SU-DHL-6 (cell line): ENCODE results near the gene DPH2.

Experiments used
- H2AFZ ChIP-seq: fragments of 200-600 bp; sonication (generic); 2 replicates; pipeline ENCODE4 v1.6.1; 2014; ENCODE audit warnings: low read depth, mild to moderate bottlenecking, moderate library complexity, mixed read lengths, antibody characterized with exemption, low read length; ENCODE audit not compliant: severe bottlenecking
- H3F3A ChIP-seq: fragments of 200-600 bp; shearing (Covaris generic); 2 replicates; pipeline ENCODE4 v1.6.0; 2016; ENCODE audit warnings: antibody characterized with exemption, mild to moderate bottlenecking; ENCODE audit not compliant: insufficient read depth
- H3K27ac ChIP-seq: fragments of 200-600 bp; sonication (generic); 2 replicates; pipeline ENCODE4 v1.5.1; 2016; ENCODE audit warnings: low read depth, mild to moderate bottlenecking, low read length, moderate library complexity, mixed read lengths
- H3K27me3 ChIP-seq: fragments of 200-600 bp; sonication (generic), shearing (Covaris generic); 2 replicates; pipeline ENCODE4 v1.6.0; 2014; ENCODE audit warnings: mild to moderate bottlenecking, low read length
- H3K36me3 ChIP-seq: fragments of 200-600 bp; sonication (generic); 2 replicates; pipeline ENCODE4 v1.6.1; 2014; ENCODE audit warnings: mild to moderate bottlenecking, low read length, mixed read lengths
- H3K4me2 ChIP-seq: fragments of 300-600, 200-600 bp; shearing (Covaris generic), sonication (generic); 2 replicates; pipeline ENCODE4 v1.6.0; 2014; ENCODE audit warnings: low read length, low read depth, mild to moderate bottlenecking; ENCODE audit not compliant: poor library complexity, severe bottlenecking
- H3K4me3 ChIP-seq: fragments of 200-600 bp; sonication (generic); 2 replicates; pipeline ENCODE4 v1.5.1; 2014; ENCODE audit warnings: antibody characterized with exemption, low read length, mild to moderate bottlenecking, mixed read lengths; ENCODE audit not compliant: insufficient read depth, poor library complexity, severe bottlenecking
- H3K79me2 ChIP-seq: fragments of 200-600 bp; sonication (generic); 2 replicates; pipeline ENCODE4 v1.6.1; 2014; ENCODE audit warnings: mild to moderate bottlenecking, low read length, moderate library complexity; ENCODE audit not compliant: insufficient read depth
- H3K9ac ChIP-seq: fragments of 200-600 bp; sonication (generic); 2 replicates; pipeline ENCODE4 v1.7.0; 2014; ENCODE audit warnings: mild to moderate bottlenecking, low read length
- H3K9me2 ChIP-seq: fragments of 200-600 bp; sonication (generic); replicated peaks from 2 replicates; pipeline ENCODE4 v1.6.1; 2014; ENCODE audit warnings: low read length; ENCODE audit not compliant: insufficient read depth
- H3K9me3 ChIP-seq: fragments of 200-600 bp; sonication (generic); 2 replicates; pipeline ENCODE4 v1.6.1; 2014; ENCODE audit warnings: low read length, mixed read lengths; ENCODE audit not compliant: insufficient read depth
- H4K20me1 ChIP-seq: fragments of 200-600 bp; sonication (generic); 2 replicates; pipeline ENCODE4 v1.6.1; 2014; ENCODE audit warnings: low read depth, mild to moderate bottlenecking, antibody characterized with exemption, low read length, moderate library complexity, mixed read lengths
- CTCF ChIP-seq: fragments of 200-600 bp; sonication (generic); IDR thresholded peaks from one replicate; pipeline ENCODE4 v1.5.1; 2017; ENCODE audit warnings: antibody characterized with exemption, mild to moderate bottlenecking, low read length, moderate library complexity; ENCODE audit not compliant: insufficient read depth, poor library complexity, severe bottlenecking
- EZH2phosphoT487 ChIP-seq: fragments of 200-600 bp; sonication (generic), shearing (Covaris generic); conservative IDR thresholded peaks from 2 replicates; pipeline ENCODE4 v1.6.1; 2018; ENCODE audit warnings: mild to moderate bottlenecking, antibody characterized with exemption, low read length, moderate library complexity, mixed read lengths

The DPH2 gene

GRCh38 chr1:43952731-43953346 lies 17.0 kb upstream of the DPH2 start:
- no peak overlapping the region for H3K4me3 ChIP-seq
- H3K9ac ChIP-seq = no peak overlapping the region
- no peak overlapping the region for H2AFZ ChIP-seq
- TF ChIP-seq CTCF (no peak), EZH2phosphoT487 (no peak)
- no peak overlapping the region for H3K4me2 ChIP-seq
- H3K79me2 ChIP-seq = peaks cover 6% of the 10 kb centered on the region; the same call in 1 of the 2 replicates
- H3K27me3 ChIP-seq = no peaks in the 10 kb centered on the region
- H3K36me3 ChIP-seq = no peaks in the 10 kb centered on the region
- no peak overlapping the region for H3K27ac ChIP-seq
- H3K9me2 ChIP-seq = no peaks in the 10 kb centered on the region
- H4K20me1 ChIP-seq = no peaks in the 10 kb centered on the region; the same call in 1 of the 2 replicates
- no peaks in the 10 kb centered on the region for H3K9me3 ChIP-seq
- no peaks in the 10 kb centered on the region for H3F3A ChIP-seq

GRCh38 chr1:43953361-43953760 lies 16.4 kb upstream of the DPH2 start:
- no peaks in the 10 kb centered on the region for H3K9me2 ChIP-seq
- no peak overlapping the region for H3K9ac ChIP-seq
- H3K79me2 ChIP-seq = peaks cover 1% of the 10 kb centered on the region; the same call in 1 of the 2 replicates
- H4K20me1 ChIP-seq = no peaks in the 10 kb centered on the region; the same call in 1 of the 2 replicates
- H3K4me3 ChIP-seq = no peak overlapping the region
- H3F3A ChIP-seq = no peaks in the 10 kb centered on the region
- TF ChIP-seq CTCF (no peak), EZH2phosphoT487 (no peak)
- no peaks in the 10 kb centered on the region for H3K27me3 ChIP-seq
- no peak overlapping the region for H3K4me2 ChIP-seq
- H3K27ac ChIP-seq = no peak overlapping the region
- H2AFZ ChIP-seq = no peak overlapping the region
- H3K9me3 ChIP-seq = no peaks in the 10 kb centered on the region
- H3K36me3 ChIP-seq = no peaks in the 10 kb centered on the region

GRCh38 chr1:43954036-43954435 lies 15.8 kb upstream of the DPH2 start:
- Histone ChIP-seq H3K9ac (no peak overlapping the region), H3K27ac (no peak overlapping the region)

More at GRCh38 chr1:43954036-43954435, 15.8 kb upstream of the DPH2 start:
- H3K27me3 ChIP-seq = no peaks in the 10 kb centered on the region
- no peaks in the 10 kb centered on the region for H3K9me2 ChIP-seq
- H3K4me2 ChIP-seq = no peak overlapping the region
- no peaks in the 10 kb centered on the region; the same call in 1 of the 2 replicates for H3K79me2 ChIP-seq
- no peak overlapping the region for H3K4me3 ChIP-seq
- no peaks in the 10 kb centered on the region for H3K9me3 ChIP-seq
- TF ChIP-seq CTCF (no peak), EZH2phosphoT487 (no peak)
- no peak overlapping the region for H2AFZ ChIP-seq
- no peaks in the 10 kb centered on the region for H3F3A ChIP-seq
- H3K36me3 ChIP-seq = no peaks in the 10 kb centered on the region
- no peaks in the 10 kb centered on the region; the same call in 1 of the 2 replicates for H4K20me1 ChIP-seq
